Measurements from ENCODE around the gene LHX5.

The LHX5 gene

DNA sequence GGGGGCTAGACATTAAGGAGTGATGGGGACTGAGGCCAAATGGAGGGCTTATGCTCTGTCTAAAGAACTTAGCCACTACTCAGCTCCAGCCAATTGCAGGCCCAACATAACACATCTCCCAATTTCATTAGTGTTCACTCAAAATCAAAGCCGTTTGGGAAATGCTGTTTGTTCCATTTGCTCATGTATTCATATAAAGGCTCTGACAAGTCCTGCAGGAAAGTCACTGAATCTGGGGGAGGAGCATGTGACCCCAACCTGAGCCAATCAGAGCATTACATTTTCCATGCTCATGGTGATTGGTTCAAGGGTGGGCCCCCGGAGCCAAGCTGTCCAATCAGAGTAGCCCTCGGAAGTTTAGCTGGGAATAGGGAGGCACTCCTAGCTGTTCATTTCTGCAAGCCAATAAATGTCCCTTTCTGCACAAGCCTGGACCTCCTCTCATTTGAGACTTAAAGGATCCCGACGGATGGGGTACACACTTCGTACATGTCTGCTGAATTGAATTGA, 28.6 kb downstream of the LHX5 start:
- no peak overlapping the region for H3K4me3 ChIP-seq (ENCODE audit: low read depth, low read length)

GRCh38 chr12:113440947-113441782, 30.5 kb downstream of the LHX5 start:
- H3K4me3 ChIP-seq (ENCODE audit: low read depth, low read length) = no peak overlapping the region

DNA sequence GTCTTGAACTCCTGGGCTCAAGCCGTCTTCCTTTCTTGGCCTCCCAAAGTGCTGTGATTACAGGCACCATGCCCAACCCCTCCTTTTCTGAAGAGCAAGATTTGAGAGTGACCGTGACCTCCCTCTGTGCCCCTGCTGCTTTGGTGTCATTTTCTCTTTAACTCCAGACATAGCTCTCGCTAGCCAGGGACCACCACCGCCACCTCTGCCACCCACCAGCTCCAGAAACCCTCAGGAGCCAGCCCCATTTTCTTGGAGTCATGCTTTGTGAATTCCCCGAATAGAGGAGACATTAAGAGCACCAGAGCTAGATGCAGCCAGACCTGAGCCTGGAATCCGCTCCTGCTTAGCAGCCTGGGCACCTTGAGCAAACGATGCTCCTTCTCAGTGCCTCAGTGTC, 31.3 kb downstream of the LHX5 start:
- no peak overlapping the region for H3K4me3 ChIP-seq (ENCODE audit: low read depth, low read length)

GRCh38 chr12:113439606-113440030, 32.1 kb downstream of the LHX5 start:
- H3K4me3 ChIP-seq (ENCODE audit: low read depth, low read length) = no peak overlapping the region

GRCh38 chr12:113439301-113439597, 32.4 kb downstream of the LHX5 start:
- H3K4me3 ChIP-seq (ENCODE audit: low read depth, low read length) = no peak overlapping the region

DNA sequence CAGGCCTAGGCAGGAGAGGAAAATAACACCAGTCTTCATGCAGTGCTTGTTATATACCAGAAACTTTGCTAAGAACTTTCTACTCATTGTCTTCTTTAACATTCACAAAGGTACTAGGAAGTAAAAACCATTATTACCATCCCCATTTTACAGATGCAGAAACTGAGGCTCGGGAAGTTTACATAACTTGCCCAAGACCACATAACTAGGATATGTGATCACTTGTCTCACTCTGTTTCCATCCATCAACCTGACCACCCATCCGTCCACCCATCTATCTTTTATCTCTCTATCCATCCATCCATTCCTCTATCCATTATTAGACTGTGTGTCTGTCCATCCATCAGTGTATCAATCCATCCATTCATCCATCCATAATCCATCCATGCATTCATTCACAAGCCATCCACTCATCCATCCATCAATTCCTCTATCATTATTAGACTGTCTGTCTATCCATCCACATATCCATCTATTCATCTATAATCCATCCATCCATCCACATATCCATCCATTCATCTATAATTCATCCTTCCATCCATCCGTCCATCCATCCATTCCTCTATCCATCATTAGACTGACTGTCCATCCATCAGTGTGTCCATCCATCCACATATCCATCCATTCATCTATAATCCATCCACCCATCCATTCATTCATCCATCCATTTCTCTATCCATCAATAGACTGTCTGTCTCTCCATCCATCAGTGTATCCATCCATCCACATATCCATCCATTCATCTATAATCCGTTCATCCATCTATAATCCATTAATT, 33.0 kb downstream of the LHX5 start:
- H3K4me3 ChIP-seq (ENCODE audit: low read depth, low read length) = no peak overlapping the region

- no peak overlapping the region for H3K4me3 ChIP-seq (ENCODE audit: low read depth, low read length)
Measured at GRCh38 chr12:113437729-113438100, 34.0 kb downstream of the LHX5 start.

- H3K4me3 ChIP-seq (ENCODE audit: low read depth, low read length) = no peak overlapping the region
Measured at GRCh38 chr12:113436993-113437728, 34.5 kb downstream of the LHX5 start.

- H3K4me3 ChIP-seq (ENCODE audit: low read depth, low read length) = no peak overlapping the region
Measured at GRCh38 chr12:113436586-113436985, 35.1 kb downstream of the LHX5 start.

- no peak overlapping the region for H3K4me3 ChIP-seq (ENCODE audit: low read depth, low read length)
Measured at GRCh38 chr12:113435367-113435766, 36.3 kb downstream of the LHX5 start.

- no peak overlapping the region for H3K4me3 ChIP-seq (ENCODE audit: low read depth, low read length)
Measured at GRCh38 chr12:113432986-113433385, 38.7 kb downstream of the LHX5 start.

GRCh38 chr12:113428482-113428881, 43.2 kb downstream of the LHX5 start:
- no peak overlapping the region for H3K4me3 ChIP-seq (ENCODE audit: low read depth, low read length)

DNA sequence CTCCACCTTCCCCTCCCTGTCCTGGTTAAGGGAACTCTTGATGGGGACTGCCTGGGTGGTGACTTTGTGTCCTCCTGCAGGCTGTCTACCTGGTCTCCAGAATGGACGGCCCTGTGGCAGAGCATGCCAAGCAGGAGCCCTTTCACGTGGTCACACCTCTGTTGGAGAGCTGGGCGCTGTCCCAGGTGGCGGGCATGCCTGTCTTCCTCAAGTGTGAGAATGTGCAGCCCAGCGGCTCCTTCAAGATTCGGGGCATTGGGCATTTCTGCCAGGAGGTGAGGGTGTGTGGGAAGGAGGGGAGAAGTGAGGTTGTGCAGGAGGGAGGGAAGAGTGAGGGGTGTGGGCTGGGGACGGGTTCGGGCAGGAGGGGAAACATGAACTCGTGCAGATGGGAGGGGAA, 43.8 kb downstream of the LHX5 start:
- H3K4me3 ChIP-seq (ENCODE audit: low read depth, low read length) = no peak overlapping the region

DNA sequence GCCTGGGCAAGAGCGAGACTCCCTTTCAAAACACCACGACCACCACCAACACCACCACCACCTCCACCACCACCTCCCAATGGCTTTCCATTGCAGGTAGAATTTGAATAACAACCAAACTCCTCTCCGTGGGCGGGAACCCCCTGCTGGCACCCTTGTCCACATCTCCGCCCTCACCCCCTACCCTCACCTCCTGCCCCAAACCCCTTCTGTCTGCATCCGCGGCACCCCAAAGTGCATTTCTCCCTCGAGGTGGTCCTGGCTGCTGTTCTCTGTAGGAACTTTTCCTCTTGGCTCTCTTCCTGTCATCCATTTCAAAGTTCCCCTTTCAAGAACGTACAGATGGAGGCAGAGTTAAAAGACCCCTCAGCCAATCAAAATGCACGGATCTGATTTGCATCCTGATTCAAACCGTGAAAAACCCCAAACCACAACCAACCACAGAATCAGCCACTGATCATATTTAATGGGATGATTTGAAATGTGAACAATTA, 45.7 kb downstream of the LHX5 start:
- no peak overlapping the region for H3K4me3 ChIP-seq (ENCODE audit: low read depth, low read length)

DNA sequence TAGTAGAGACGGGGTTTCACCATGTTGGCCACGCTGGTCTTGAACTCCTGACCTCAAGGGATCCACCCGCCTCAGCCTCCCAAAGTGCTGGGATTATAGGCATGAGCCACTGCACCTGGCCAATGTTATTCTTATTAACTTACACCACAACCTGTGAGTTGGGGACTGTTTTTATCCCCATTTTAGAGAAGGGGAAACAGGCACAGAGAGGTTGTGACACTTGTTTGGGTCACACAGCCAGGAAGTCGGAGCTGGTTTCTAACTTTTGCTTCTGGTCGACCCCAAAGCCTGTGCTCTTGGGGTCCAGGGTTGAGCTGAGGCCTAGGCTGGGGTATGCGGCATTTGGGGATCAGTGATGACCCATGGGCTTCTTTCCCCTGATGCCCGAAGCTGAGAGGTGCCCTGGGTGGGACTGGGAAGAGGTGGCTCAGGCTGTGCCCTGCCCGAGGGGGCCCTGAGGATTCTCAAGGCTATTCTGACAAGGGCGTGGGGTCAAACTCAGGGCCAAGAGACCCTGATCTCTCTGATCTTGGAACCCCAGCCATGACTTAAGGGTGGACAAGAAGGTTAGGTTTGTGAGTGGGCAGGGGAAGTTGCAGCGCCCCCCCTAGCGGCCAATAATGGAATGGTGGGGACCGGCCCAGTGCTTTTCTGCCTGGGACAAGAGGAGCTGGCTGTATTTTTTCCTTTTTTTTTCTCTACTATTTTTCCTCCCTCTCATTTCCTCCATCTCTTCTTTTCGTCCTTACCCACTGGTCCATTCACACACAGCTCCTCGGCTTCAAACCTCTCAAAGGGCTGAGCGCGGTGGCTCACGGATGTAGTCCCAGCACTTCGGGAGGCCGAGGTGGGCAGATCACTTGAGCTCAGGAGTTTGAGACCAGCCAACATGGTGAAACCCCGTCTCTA, 46.5 kb downstream of the LHX5 start:
- no peak overlapping the region for H3K4me3 ChIP-seq (ENCODE audit: low read depth, low read length)

- no peak overlapping the region for H3K4me3 ChIP-seq (ENCODE audit: low read depth, low read length)
Measured at GRCh38 chr12:113424456-113424855, 47.2 kb downstream of the LHX5 start.

GRCh38 chr12:113422886-113423669, 48.6 kb downstream of the LHX5 start:
- no peak overlapping the region for H3K4me3 ChIP-seq (ENCODE audit: low read depth, low read length)

GRCh38 chr12:113422030-113422885, 49.4 kb downstream of the LHX5 start, which contains the start of gene SDSL:
TSS of gene SDSL (plus strand) at chr12:113422380. CDS start at chr12:113427983, 5,603 bp downstream.
- H3K4me3 ChIP-seq (ENCODE audit: low read depth, low read length) = no peak within 1 kb of the TSS
